GM06990 (cell line): ENCODE measurements around the gene CXCR5.
A peak's percentile ranks its signal among the peaks of the same experiment; 100 is the strongest.

Source experiments
- DNase-seq: peaks from one replicate; pipeline ENCODE4 v3.0.0-alpha.2; 2011; ENCODE audit not compliant: insufficient read length; ENCODE audit errors: extremely low read depth
- H3K27me3 ChIP-seq: replicated peaks from 2 replicates; pipeline ENCODE4 v1.6.0; 2011; ENCODE audit warnings: low read length; ENCODE audit not compliant: control insufficient read depth, insufficient read depth
- H3K36me3 ChIP-seq: 2 replicates; pipeline ENCODE4 v1.5.1; 2011; ENCODE audit warnings: low read length; ENCODE audit not compliant: control insufficient read depth, insufficient read depth
- H3K4me3 ChIP-seq: replicated peaks from 2 replicates; pipeline ENCODE4 v1.5.1; 2011; ENCODE audit warnings: low read depth, mild to moderate bottlenecking, control low read depth, low read length
- TF ChIP-seq, protein P1 (sequence below): IDR thresholded peaks from 2 replicates; pipeline ENCODE4 v1.5.1; 2011; ENCODE audit warnings: low read length, control low read depth, mild to moderate bottlenecking, inconsistent platforms; ENCODE audit not compliant: insufficient read depth, poor library complexity, severe bottlenecking

The CXCR5 gene

DNA sequence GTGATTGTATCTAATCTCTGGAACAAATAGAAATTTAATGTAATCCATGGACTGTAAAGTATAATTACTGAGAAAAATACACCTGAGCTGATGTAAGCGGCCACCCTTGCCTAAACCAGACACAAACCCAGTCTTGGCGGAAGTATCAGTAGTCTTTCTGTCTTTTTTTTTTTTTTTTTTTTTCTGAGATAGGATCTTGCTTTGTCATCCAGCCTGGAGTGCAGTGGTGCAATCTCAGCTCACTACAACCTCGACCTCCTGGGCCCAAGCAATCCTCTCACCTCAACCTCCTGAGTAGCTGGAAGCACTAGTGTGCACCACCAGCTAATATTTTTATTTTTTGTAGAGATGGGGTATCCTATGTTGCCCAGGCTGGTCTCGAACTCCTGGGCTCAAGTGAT lies 5.5 kb upstream of the CXCR5 start:
- TF ChIP-seq, protein P1, sequence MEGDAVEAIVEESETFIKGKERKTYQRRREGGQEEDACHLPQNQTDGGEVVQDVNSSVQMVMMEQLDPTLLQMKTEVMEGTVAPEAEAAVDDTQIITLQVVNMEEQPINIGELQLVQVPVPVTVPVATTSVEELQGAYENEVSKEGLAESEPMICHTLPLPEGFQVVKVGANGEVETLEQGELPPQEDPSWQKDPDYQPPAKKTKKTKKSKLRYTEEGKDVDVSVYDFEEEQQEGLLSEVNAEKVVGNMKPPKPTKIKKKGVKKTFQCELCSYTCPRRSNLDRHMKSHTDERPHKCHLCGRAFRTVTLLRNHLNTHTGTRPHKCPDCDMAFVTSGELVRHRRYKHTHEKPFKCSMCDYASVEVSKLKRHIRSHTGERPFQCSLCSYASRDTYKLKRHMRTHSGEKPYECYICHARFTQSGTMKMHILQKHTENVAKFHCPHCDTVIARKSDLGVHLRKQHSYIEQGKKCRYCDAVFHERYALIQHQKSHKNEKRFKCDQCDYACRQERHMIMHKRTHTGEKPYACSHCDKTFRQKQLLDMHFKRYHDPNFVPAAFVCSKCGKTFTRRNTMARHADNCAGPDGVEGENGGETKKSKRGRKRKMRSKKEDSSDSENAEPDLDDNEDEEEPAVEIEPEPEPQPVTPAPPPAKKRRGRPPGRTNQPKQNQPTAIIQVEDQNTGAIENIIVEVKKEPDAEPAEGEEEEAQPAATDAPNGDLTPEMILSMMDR: no peak
- no peak for DNase-seq
- Histone ChIP-seq H3K4me3 (no peak overlapping the region), H3K27me3 (no peaks in the 10 kb centered on the region; the same call in none of the 2 replicates), H3K36me3 (no peaks in the 10 kb centered on the region)

DNA sequence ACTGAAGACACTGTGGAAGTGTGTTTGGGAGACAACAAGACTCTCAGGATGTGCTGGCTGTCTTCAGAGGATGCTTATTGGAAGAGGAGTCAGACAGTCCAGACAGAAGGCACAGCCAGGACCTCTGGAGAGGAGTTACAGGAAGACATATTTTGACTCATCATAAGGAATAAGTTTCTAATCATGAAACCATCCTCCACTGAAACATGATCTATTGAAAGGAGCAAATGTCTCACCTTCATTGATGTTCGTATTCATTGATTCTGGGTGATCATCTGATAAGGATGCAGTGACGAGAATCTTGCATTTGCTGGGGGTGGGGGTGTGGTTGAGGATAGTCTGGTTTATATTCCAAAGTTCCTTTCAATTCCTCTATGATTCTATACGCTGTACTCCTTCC lies 2.5 kb upstream of the CXCR5 start:
- DNase-seq: no peak
- no peak overlapping the region for H3K4me3 ChIP-seq
- H3K27me3 ChIP-seq: no peaks in the 10 kb centered on the region; the same call in none of the 2 replicates
- H3K36me3 ChIP-seq: no peaks in the 10 kb centered on the region
- TF ChIP-seq, protein P1: no peak

DNA sequence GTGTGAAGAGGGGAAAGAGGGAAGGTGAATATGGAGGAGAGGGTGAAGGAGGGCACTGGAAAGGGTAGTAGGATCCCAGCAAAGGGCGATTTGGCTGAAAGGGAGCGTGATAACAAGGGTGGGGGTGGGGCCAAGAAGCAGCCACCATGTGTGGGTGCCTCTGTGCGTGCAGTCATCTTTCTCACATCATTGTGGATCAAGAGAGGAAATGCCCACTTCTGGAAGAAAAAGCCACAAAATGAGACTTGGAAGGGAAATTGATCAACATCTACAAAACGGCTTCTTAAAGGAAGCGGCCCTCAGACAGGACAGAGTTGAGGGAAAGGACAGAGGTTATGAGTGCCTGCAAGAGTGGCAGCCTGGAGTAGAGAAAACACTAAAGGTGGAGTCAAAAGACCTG lies 1.2 kb upstream of the CXCR5 start:
- Histone ChIP-seq H3K27me3 (no peaks in the 10 kb centered on the region; the same call in none of the 2 replicates), H3K36me3 (no peaks in the 10 kb centered on the region), H3K4me3 (no peak overlapping the region)
- DNase-seq: no peak
- TF ChIP-seq, protein P1: no peak

DNA sequence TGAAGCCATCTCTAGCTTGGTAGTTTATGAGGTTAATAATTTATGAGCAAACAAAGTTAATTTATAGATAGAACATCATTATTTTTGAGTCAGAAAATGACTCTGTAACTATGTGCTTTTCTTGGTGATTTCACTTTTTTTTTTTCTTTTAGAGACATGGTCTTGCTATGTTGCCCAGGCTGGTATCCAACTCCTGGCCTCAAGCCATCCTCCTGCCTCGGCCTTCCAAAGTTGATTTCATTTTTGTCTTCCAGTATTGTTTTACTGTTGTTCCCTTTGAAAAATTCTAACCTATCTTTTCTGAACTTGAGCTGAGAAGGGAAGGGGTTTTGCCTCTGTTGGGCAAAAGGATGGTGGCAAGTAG lies 706 bp upstream of the CXCR5 start:
- H3K27me3 ChIP-seq: no peaks in the 10 kb centered on the region; the same call in none of the 2 replicates
- TF ChIP-seq, protein P1: no peak
- H3K36me3 ChIP-seq: no peaks in the 10 kb centered on the region
- H3K4me3 ChIP-seq: no peak overlapping the region
- DNase-seq: no peak

DNA sequence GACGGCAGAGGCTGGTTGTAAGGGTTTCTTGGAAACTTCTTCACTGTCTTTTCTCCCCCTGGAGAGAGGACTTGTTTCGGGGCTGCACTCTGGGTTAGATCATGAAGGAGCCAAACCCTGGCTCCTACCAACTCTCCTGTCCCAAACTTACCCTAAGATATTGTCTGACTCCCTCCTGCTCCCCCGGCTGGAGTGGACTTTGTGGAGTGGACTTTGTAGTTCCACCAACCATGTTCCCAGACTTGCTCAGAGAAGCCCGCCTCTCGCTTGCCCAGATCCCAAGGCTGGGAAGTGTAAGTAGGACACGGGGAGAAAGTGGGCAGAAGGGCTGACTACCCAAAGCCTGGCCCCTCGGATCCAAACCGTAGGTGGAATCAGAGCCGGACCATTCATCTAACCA lies 1.2 kb downstream of the CXCR5 start:
- H3K27me3 ChIP-seq: no peaks in the 10 kb centered on the region; the same call in none of the 2 replicates
- TF ChIP-seq, protein P1: no peak
- H3K36me3 ChIP-seq: no peaks in the 10 kb centered on the region
- DNase-seq: no peak
- peak overlapping the region; percentile 13 for H3K4me3 ChIP-seq

DNA sequence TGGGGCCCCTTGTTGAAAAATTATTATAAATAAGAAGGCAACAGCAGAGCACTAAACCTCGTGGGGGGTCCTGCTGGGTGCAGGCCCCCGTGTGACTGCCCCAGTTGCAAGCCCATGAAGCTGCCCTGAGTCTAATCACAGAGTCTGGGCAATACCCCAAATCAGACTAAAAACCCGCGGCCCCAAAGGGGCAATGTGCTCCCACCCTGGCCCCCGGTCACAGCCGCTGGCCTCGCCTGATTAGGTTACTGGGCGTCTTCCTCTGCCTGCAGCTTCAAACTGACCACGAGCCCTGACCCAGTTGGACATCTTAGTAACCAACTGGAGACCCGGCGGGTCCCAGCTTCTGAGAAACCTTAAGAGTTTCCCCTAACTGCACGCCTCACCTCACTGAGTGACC lies 1.6 kb downstream of the CXCR5 start:
- H3K36me3 ChIP-seq: no peaks in the 10 kb centered on the region
- DNase-seq: no peak
- H3K4me3 ChIP-seq: no peak overlapping the region
- TF ChIP-seq, protein P1: no peak
- no peaks in the 10 kb centered on the region; the same call in none of the 2 replicates for H3K27me3 ChIP-seq
